Measurements from ENCODE around the gene ARHGEF1. TPM values are rescaled to one million over a fixed set of nuclear protein-coding genes. Genes with fewer than 3 reads are reported as not detected.

The ARHGEF1 gene
- total and polyA plus RNA-seq, 11 donors = 22.8 to 89.2 (median 28.0) TPM

GRCh38 chr19:41930926-41931592 lies 48.1 kb downstream of the ARHGEF1 start:
- TF ChIP-seq POLR2A (IDR thresholded peaks at IDR 0.05) (no peak), CTCF (IDR thresholded peaks at IDR 0.05) (peak in 1 of 12 donors; percentile 10)

DNA sequence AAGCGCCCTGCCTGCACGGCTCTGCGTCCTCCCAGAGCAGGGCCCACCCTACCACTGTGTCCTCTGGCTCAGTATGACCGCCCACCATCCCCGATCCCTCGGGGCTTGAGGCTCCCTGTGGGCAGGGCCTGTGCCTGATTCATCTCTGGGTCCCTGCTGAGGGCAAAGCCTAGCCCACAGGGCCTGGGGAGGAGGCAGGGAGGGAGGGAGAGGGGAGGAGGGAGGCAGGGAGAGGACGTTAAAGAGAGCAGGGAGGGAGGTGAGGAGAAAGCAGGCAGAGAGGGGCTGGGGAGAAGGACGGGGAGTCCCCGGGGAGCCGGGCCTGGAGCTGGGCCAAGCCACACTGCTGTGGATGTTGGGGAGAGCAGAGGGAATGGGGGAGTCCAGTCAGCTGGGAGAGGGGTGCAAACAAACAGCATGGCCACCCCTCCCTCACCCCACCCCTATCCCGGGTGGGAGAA lies 49.3 kb downstream of the ARHGEF1 start:
- no peak for TF ChIP-seq POLR2A (IDR thresholded peaks at IDR 0.05)
- TF ChIP-seq CTCF (IDR thresholded peaks at IDR 0.05) = no peak
- Histone ChIP-seq H3K36me3 (no peaks in the 10 kb centered on the region), H3K9me3 (no peaks in the 10 kb centered on the region), H3K4me1 (peaks cover 0 to 20% (median 15%) of the 10 kb centered on the region in 12 donors), H3K27me3 (peaks cover 42 to 98% (median 78%) of the 10 kb centered on the region in 9 donors), H3K4me3 (no peak overlapping the region), H3K27ac (no peak overlapping the region)
- ATAC-seq = no peak
- intact Hi-C loops (cut with DNase I) = loop anchor here in 6 of 10 donors (5.0 kb wide), 4 partner anchors 45 to 60 kb away; partner anchors contain the start of genes ARHGEF1 (in 1 of the 6) and CD79A (in 1 of the 6)
- no peak for DNase-seq
- 14 to 27% (median 17%) methylated on average over 11 of the region's 11 CpGs for WGBS, 4 donors

More at GRCh38 chr19:41930926-41931592, 48.1 kb downstream of the ARHGEF1 start:
- Histone ChIP-seq H3K27ac (no peak overlapping the region), H3K4me3 (no peak overlapping the region), H3K36me3 (no peaks in the 10 kb centered on the region), H3K9me3 (no peaks in the 10 kb centered on the region), H3K27me3 (peaks cover 54 to 99% (median 89%) of the 10 kb centered on the region in 9 donors), H3K4me1 (peaks cover 0 to 23% (median 15%) of the 10 kb centered on the region in 12 donors)
- ATAC-seq (no peak), DNase-seq (no peak)
- intact Hi-C loops (cut with DNase I) = loop anchor here in 6 of 10 donors (5.0 kb wide), 4 partner anchors 44 to 59 kb away; partner anchors contain the start of genes ARHGEF1 (in 1 of the 6) and CD79A (in 1 of the 6)
- 4 to 13% (median 7%) methylated on average over 13 to 17 of the region's 17 CpGs for WGBS, 4 donors

- ATAC-seq = peak in 1 of 4 donors; percentile 50
- WGBS, 4 donors = 23 to 29% (median 27%) methylated on average over 29 of the region's 29 CpGs
- no peak for DNase-seq
- Histone ChIP-seq H3K27me3 (peaks cover 38 to 94% (median 73%) of the 10 kb centered on the region in 9 donors), H3K27ac (no peak overlapping the region), H3K4me1 (peaks cover 0 to 18% (median 12%) of the 10 kb centered on the region in 12 donors), H3K36me3 (no peaks in the 10 kb centered on the region), H3K9me3 (no peaks in the 10 kb centered on the region), H3K4me3 (no peak overlapping the region)
- TF ChIP-seq POLR2A (IDR thresholded peaks at IDR 0.05) (no peak), CTCF (IDR thresholded peaks at IDR 0.05) (no peak)
- intact Hi-C loops (cut with DNase I) = loop anchor here in 6 of 10 donors (5.0 kb wide), 4 partner anchors 46 to 61 kb away; partner anchors contain the start of genes ARHGEF1 (in 1 of the 6) and CD79A (in 1 of the 6)
Measured at GRCh38 chr19:41932720-41933332, 49.8 kb downstream of the ARHGEF1 start.

Data from heart left ventricle (tissue), 16 donors.